IMR-90 (cell line): ENCODE data around the gene RIMKLA. TPM values are rescaled to one million over a fixed set of nuclear protein-coding genes. Genes with fewer than 3 reads are reported as not detected.

ENCODE experiments used
- ATAC-seq: fragments of 200-7000 bp; cut with Tn5 transposase; 2 replicates; pipeline ENCODE4 v1.9.1; 2020; ENCODE audit warnings: low read depth, mild to moderate bottlenecking, moderate library complexity
- BruUV-seq: library from RNA; stranded (reverse); fragments of 400-500 nt; replicated peaks from 2 replicates; lab custom pipeline; 2021; lab: Mats Ljungman, UMichigan
- CTCF ChIA-PET: fragments of 300-600 bp; formaldehyde crosslinking; extraction: SDS; loops from one replicate; lab custom pipeline; 2021; ENCODE audit warnings: antibody characterized with exemption; lab: Yijun Ruan, JAX
- POLR2A ChIA-PET: fragments of 300-600 bp; sonication (Branson Sonifier 250); formaldehyde crosslinking; loops from one replicate; lab custom pipeline; 2022; ENCODE audit warnings: antibody characterized with exemption; ENCODE audit not compliant: unreplicated experiment; lab: Charles Lee
- DNase-seq: peaks from one replicate; pipeline ENCODE4 v3.0.0; 2013
- H2AFZ ChIP-seq: replicated peaks from 2 replicates; pipeline ENCODE3; 2013; ENCODE audit warnings: low read length, mild to moderate bottlenecking; ENCODE audit not compliant: poor library complexity
- H2AK5ac ChIP-seq: 2 replicates; pipeline ENCODE4 v1.6.1; 2013; ENCODE audit warnings: low read depth, low read length, inconsistent platforms
- H2AK9ac ChIP-seq: replicated peaks from 2 replicates; pipeline ENCODE3; 2013; ENCODE audit warnings: mild to moderate bottlenecking, low read depth, low read length, moderate library complexity; ENCODE audit not compliant: poor library complexity
- H2BK120ac ChIP-seq: 2 replicates; pipeline ENCODE4 v1.6.1; 2013; ENCODE audit warnings: low read depth, low read length, inconsistent platforms
- H2BK15ac ChIP-seq: 3 replicates; pipeline ENCODE4 v1.6.1; 2013; ENCODE audit warnings: low read depth, low read length, inconsistent platforms
- H2BK20ac ChIP-seq: 2 replicates; pipeline ENCODE4 v1.6.1; 2013; ENCODE audit warnings: low read depth, mild to moderate bottlenecking, inconsistent platforms, low read length, moderate library complexity
- H2BK5ac ChIP-seq: 2 replicates; pipeline ENCODE4 v1.6.1; 2013; ENCODE audit warnings: mild to moderate bottlenecking, low read depth, low read length, inconsistent platforms; ENCODE audit not compliant: poor library complexity, severe bottlenecking
- H3K14ac ChIP-seq: replicated peaks from 2 replicates; pipeline ENCODE4 v1.6.1; 2013; ENCODE audit warnings: low read depth, low read length, inconsistent platforms
- H3K18ac ChIP-seq: 2 replicates; pipeline ENCODE4 v1.6.1; 2013; ENCODE audit warnings: low read depth, low read length, control low read depth
- H3K23ac ChIP-seq: 2 replicates; pipeline ENCODE4 v1.6.1; 2013; ENCODE audit warnings: low read depth, low read length, inconsistent platforms
- H3K27ac ChIP-seq: 2 replicates; pipeline ENCODE4 v1.5.1; 2013; ENCODE audit warnings: mild to moderate bottlenecking, control low read depth, low read length; ENCODE audit not compliant: insufficient read depth
- H3K27me3 ChIP-seq: 2 replicates; pipeline ENCODE4 v1.6.1; 2013; ENCODE audit warnings: low read length; ENCODE audit not compliant: control insufficient read depth, insufficient read depth
- H3K36me3 ChIP-seq: 2 replicates; pipeline ENCODE4 v1.6.1; 2013; ENCODE audit warnings: low read length, mixed read lengths; ENCODE audit not compliant: control insufficient read depth, insufficient read depth
- H3K4ac ChIP-seq: 2 replicates; pipeline ENCODE4 v1.6.1; 2013; ENCODE audit warnings: low read depth, low read length, inconsistent platforms
- H3K4me1 ChIP-seq: 2 replicates; pipeline ENCODE4 v1.6.1; 2013; ENCODE audit warnings: low read length, mixed read lengths; ENCODE audit not compliant: control insufficient read depth, insufficient read depth
- H3K4me2 ChIP-seq: 2 replicates; pipeline ENCODE4 v1.6.1; 2013; ENCODE audit warnings: low read depth, mild to moderate bottlenecking, control low read depth, low read length, moderate library complexity
- H3K4me3 ChIP-seq: 2 replicates; pipeline ENCODE4 v1.5.1; 2013; ENCODE audit warnings: low read depth, mild to moderate bottlenecking, control low read depth, low read length, moderate library complexity; ENCODE audit not compliant: insufficient read depth
- H3K56ac ChIP-seq: 2 replicates; pipeline ENCODE4 v1.6.1; 2013; ENCODE audit warnings: low read length, inconsistent platforms; ENCODE audit not compliant: insufficient read depth; ENCODE audit errors: extremely low read depth
- H3K79me1 ChIP-seq, 2 experiments: 2 replicates each; pipeline ENCODE4 v1.6.1; 2013; ENCODE audit warnings: low read length in 2 of 2, inconsistent platforms in 1 of 2, low read depth in 1 of 2
- H3K9ac ChIP-seq: 2 replicates; pipeline ENCODE4 v1.6.1; 2013; ENCODE audit warnings: low read depth, low read length, control low read depth
- H3K9me1 ChIP-seq: 2 replicates; pipeline ENCODE4 v1.6.1; 2013; ENCODE audit warnings: low read length, inconsistent platforms; ENCODE audit not compliant: insufficient read depth
- H3K9me3 ChIP-seq: 2 replicates; pipeline ENCODE4 v1.6.1; 2013; ENCODE audit warnings: low read length; ENCODE audit not compliant: control insufficient read depth, insufficient read depth
- H4K20me1 ChIP-seq: 2 replicates; pipeline ENCODE4 v1.6.1; 2013; ENCODE audit warnings: low read length, inconsistent platforms; ENCODE audit not compliant: insufficient read depth
- H4K5ac ChIP-seq: 2 replicates; pipeline ENCODE4 v1.6.1; 2013; ENCODE audit warnings: mild to moderate bottlenecking, low read depth, low read length, control low read depth
- H4K8ac ChIP-seq, 2 experiments: 2 replicates each; pipeline ENCODE4 v1.6.1; 2013; ENCODE audit warnings: low read depth in 2 of 2, low read length in 2 of 2, control low read depth in 1 of 2, inconsistent platforms in 1 of 2
- H4K91ac ChIP-seq: 2 replicates; pipeline ENCODE4 v1.6.1; 2013; ENCODE audit warnings: low read depth, low read length, inconsistent platforms; ENCODE audit not compliant: insufficient read depth
- CEBPB ChIP-seq: IDR thresholded peaks from 2 replicates; pipeline ENCODE4 v1.6.1; 2012; ENCODE audit warnings: low read depth, low read length, improper control_type of control experiment
- CHD1 ChIP-seq: IDR thresholded peaks from 2 replicates; pipeline ENCODE4 v1.6.1; 2012; ENCODE audit warnings: low read depth, low read length, improper control_type of control experiment
- MAFK ChIP-seq: IDR thresholded peaks from 2 replicates; pipeline ENCODE4 v1.6.1; 2012; ENCODE audit warnings: low read depth, low read length, improper control_type of control experiment
- MXI1 ChIP-seq: IDR thresholded peaks from 2 replicates; pipeline ENCODE4 v1.6.1; 2012; ENCODE audit warnings: low read depth, mild to moderate bottlenecking, low read length, moderate library complexity, borderline replicate concordance
- RAD21 ChIP-seq: IDR thresholded peaks from 2 replicates; pipeline ENCODE4 v1.6.1; 2012; ENCODE audit warnings: low read length, improper control_type of control experiment
- RCOR1 ChIP-seq: IDR thresholded peaks from 2 replicates; pipeline ENCODE4 v1.6.1; 2012; ENCODE audit warnings: mild to moderate bottlenecking, low read length, improper control_type of control experiment; ENCODE audit not compliant: insufficient replicate concordance
- RFX5 ChIP-seq: IDR thresholded peaks from 2 replicates; pipeline ENCODE4 v1.8.0; 2012; ENCODE audit warnings: low read depth, mild to moderate bottlenecking, low read length, moderate library complexity
- SMC3 ChIP-seq: fragments of 150-350 bp; IDR thresholded peaks from 2 replicates; pipeline ENCODE4 v1.6.1; 2016; ENCODE audit warnings: low read depth, mild to moderate bottlenecking, antibody characterized with exemption, low read length, moderate library complexity
- WGBS, 2 experiments: methylation state at CpG; one replicate each; pipeline versions ENCODE4 v1.1.5 to v1.1.7; 2013; ENCODE audit warnings: missing lambda C conversion rate in 2 of 2; ENCODE audit not compliant: insufficient read length in 1 of 2; ENCODE audit errors: extremely low coverage in 2 of 2; 5-methylcytosine and 5-hydroxymethylcytosine counted together
- dilution Hi-C: fragments of 300-500 bp; cut with HindIII; formaldehyde crosslinking; loops from one replicate; pipeline ENCODE4 v1.14.3; 2018; ENCODE audit warnings: low sequenced_read_pairs; ENCODE audit not compliant: unreplicated experiment
- in situ Hi-C: fragments of 300-500 bp; cut with MboI; formaldehyde crosslinking; loops from 3 replicates; pipeline ENCODE4 v1.14.3; 2019; ENCODE audit warnings: low sequenced_read_pairs, inconsistent platforms, mixed read lengths
- intact Hi-C: fragments of 100-400 bp; cut with micrococcal nuclease; formaldehyde crosslinking; loops from 2 replicates; pipeline ENCODE4 v1.10.0; 2022
- polyA plus RNA-seq, 3 experiments: library from polyadenylated mRNA; depleted of rRNA; stranded (reverse); fragments of >200 nt; gene quantifications; 2 replicates each; pipeline ENCODE4 v1.2.3, GENCODE V29; 2012; ENCODE audit warnings: low replicate concordance in 1 of 3
- total RNA-seq: library from RNA; depleted of rRNA; stranded (reverse); fragments of >200 nt; gene quantifications from 2 replicates; pipeline ENCODE4 v1.2.3, GENCODE V29; 2012
- TF ChIP-seq, protein P1 (sequence below): fragments of 150-350 bp; IDR thresholded peaks from 2 replicates; pipeline ENCODE4 v1.6.1; 2016; ENCODE audit warnings: low read depth, mild to moderate bottlenecking, low read length, moderate library complexity, borderline replicate concordance
- TF ChIP-seq, protein P2 (sequence below): conservative IDR thresholded peaks from 2 replicates; pipeline ENCODE4 v1.5.1; 2012; ENCODE audit warnings: mild to moderate bottlenecking, low read depth, low read length, improper control_type of control experiment
- TF ChIP-seq, protein P3 (sequence below): fragments of 150-350 bp; IDR thresholded peaks from 2 replicates; pipeline ENCODE4 v1.6.1; 2017; ENCODE audit warnings: mild to moderate bottlenecking, antibody characterized with exemption, low read length, low read depth

RIMKLA gene
- total and polyA plus RNA-seq, 2 of the 4 experiments (the other 2 are of a cell fraction) = not detected

DNA sequence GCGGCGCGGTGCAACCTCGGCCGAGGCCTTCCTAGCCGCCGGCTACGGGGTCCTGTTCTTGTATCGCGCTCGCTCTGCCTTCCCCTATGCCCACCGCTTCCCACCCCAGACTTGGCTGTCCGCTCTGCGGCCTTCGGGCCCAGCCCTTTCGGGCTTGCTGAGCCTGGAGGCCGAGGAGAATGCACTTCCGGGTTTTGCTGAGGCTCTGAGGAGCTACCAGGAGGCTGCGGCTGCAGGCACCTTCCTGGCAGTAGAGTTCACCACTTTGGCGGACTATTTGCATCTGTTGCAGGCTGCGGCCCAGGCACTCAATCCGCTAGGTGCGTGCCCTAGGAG is 76.1 kb downstream of the RIMKLA start:
- Histone ChIP-seq H2BK15ac (no peak overlapping the region), H3K4me3 (peak overlapping the region; percentile 68), H3K4me2 (peak overlapping the region; percentile 86), H3K56ac (peak overlapping the region; percentile 45; the same call in 1 of the 2 replicates), H3K23ac (peak overlapping the region; percentile 72; the same call in 1 of the 2 replicates), H3K27ac (peak overlapping the region; percentile 67), H3K9me3 (no peaks in the 10 kb centered on the region), H4K5ac (peak overlapping the region; percentile 95), H3K4me1 (peaks cover 5% of the 10 kb centered on the region), H3K4ac (peak overlapping the region; percentile 69), H3K27me3 (no peaks in the 10 kb centered on the region), H4K91ac (peak overlapping the region; percentile 88), H3K14ac (peak overlapping the region; percentile 90), H2AFZ (peak overlapping the region; percentile 100), H4K20me1 (no peaks in the 10 kb centered on the region), H4K8ac (peak overlapping the region; percentile 99 to 100), H2BK20ac (no peak overlapping the region), H2AK9ac (peak overlapping the region; percentile 93), H2AK5ac (peak overlapping the region; percentile 32), H3K36me3 (no peaks in the 10 kb centered on the region), H3K9me1 (0 out of 2 replicates have a peak, but pooled peaks cover 7% of the 10 kb centered on the region), H2BK5ac (peak overlapping the region; percentile 55), H3K9ac (peak overlapping the region; percentile 78), H2BK120ac (peak overlapping the region; percentile 32; the same call in 1 of the 2 replicates), H3K18ac (peak overlapping the region; percentile 36; the same call in 1 of the 2 replicates), H3K79me1 (peaks cover 7 to 16% of the 10 kb centered on the region in 2 experiments)
- in situ Hi-C loops = no loop called here
- CTCF ChIA-PET = no interaction called here
- dilution Hi-C loops = no loop called here
- POLR2A ChIA-PET = interaction anchor here (0.6 kb wide), 1 partner anchor 82 kb away, joined by 3 read pairs; no protein-coding TSS in a partner anchor
- no TSS peak for BruUV-seq
- ATAC-seq = peak; percentile 74
- WGBS, 2 experiments = 15% methylated on average over 6 of the region's 23 CpGs; no CpG with 5 or more reads in 1 of the 2 experiments
- DNase-seq = peak; percentile 50
- TF ChIP-seq RFX5 = no peak
- no peak for TF ChIP-seq CHD1
- no peak for TF ChIP-seq RCOR1
- TF ChIP-seq, protein P1, sequence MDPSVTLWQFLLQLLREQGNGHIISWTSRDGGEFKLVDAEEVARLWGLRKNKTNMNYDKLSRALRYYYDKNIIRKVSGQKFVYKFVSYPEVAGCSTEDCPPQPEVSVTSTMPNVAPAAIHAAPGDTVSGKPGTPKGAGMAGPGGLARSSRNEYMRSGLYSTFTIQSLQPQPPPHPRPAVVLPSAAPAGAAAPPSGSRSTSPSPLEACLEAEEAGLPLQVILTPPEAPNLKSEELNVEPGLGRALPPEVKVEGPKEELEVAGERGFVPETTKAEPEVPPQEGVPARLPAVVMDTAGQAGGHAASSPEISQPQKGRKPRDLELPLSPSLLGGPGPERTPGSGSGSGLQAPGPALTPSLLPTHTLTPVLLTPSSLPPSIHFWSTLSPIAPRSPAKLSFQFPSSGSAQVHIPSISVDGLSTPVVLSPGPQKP = no peak
- TF ChIP-seq SMC3 = no peak
- no peak for TF ChIP-seq CEBPB
- no peak for TF ChIP-seq RAD21
- TF ChIP-seq, protein P2, sequence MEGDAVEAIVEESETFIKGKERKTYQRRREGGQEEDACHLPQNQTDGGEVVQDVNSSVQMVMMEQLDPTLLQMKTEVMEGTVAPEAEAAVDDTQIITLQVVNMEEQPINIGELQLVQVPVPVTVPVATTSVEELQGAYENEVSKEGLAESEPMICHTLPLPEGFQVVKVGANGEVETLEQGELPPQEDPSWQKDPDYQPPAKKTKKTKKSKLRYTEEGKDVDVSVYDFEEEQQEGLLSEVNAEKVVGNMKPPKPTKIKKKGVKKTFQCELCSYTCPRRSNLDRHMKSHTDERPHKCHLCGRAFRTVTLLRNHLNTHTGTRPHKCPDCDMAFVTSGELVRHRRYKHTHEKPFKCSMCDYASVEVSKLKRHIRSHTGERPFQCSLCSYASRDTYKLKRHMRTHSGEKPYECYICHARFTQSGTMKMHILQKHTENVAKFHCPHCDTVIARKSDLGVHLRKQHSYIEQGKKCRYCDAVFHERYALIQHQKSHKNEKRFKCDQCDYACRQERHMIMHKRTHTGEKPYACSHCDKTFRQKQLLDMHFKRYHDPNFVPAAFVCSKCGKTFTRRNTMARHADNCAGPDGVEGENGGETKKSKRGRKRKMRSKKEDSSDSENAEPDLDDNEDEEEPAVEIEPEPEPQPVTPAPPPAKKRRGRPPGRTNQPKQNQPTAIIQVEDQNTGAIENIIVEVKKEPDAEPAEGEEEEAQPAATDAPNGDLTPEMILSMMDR = no peak
- no peak for TF ChIP-seq MAFK
- TF ChIP-seq, protein P3, sequence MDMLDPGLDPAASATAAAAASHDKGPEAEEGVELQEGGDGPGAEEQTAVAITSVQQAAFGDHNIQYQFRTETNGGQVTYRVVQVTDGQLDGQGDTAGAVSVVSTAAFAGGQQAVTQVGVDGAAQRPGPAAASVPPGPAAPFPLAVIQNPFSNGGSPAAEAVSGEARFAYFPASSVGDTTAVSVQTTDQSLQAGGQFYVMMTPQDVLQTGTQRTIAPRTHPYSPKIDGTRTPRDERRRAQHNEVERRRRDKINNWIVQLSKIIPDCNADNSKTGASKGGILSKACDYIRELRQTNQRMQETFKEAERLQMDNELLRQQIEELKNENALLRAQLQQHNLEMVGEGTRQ = no peak
- no peak for TF ChIP-seq MXI1
- intact Hi-C loops = loop anchor here (2.0 kb wide), 2 partner anchors 122 to 280 kb away; partner anchors contain the start of gene FOXJ3
